Large intestine (tissue), 3 donors: ENCODE results near the gene POP7. TPM values are rescaled to one million over a fixed set of nuclear protein-coding genes. Genes with fewer than 3 reads are reported as not detected.
"Not testable (repeated sequence)": the region's sequence is repeated elsewhere in the genome, so short reads cannot be mapped to it uniquely, and the experiment has no call there.

Experiments
- DNase-seq, 2 donors: peaks; one replicate each; pipeline versions ENCODE4 v3.0.0 to v3.0.0-alpha.2; 2013
- H3K27ac ChIP-seq: one replicate; pipeline ENCODE4 v1.5.1; 2013; ENCODE audit warnings: low read length
- H3K27me3 ChIP-seq: 2 replicates; pipeline ENCODE4 v1.6.1; 2013; ENCODE audit warnings: low read length; ENCODE audit not compliant: control insufficient read depth, insufficient read depth
- H3K36me3 ChIP-seq: 2 replicates; pipeline ENCODE4 v1.6.1; 2013; ENCODE audit warnings: low read length; ENCODE audit not compliant: control insufficient read depth, insufficient read depth
- H3K4me1 ChIP-seq: one replicate; pipeline ENCODE4 v1.6.1; 2013; ENCODE audit warnings: low read length; ENCODE audit not compliant: control insufficient read depth, insufficient read depth
- H3K4me3 ChIP-seq: one replicate; pipeline ENCODE4 v1.5.1; 2013; ENCODE audit warnings: low read length
- H3K9me3 ChIP-seq: one replicate; pipeline ENCODE4 v1.6.1; 2013; ENCODE audit warnings: mild to moderate bottlenecking, low read depth, low read length, moderate library complexity; ENCODE audit not compliant: control insufficient read depth
- WGBS: methylation state at CpG from one replicate; pipeline ENCODE4 v1.1.5; 2013; ENCODE audit warnings: low lambda C conversion rate; ENCODE audit not compliant: insufficient coverage; 5-methylcytosine and 5-hydroxymethylcytosine counted together
- polyA plus RNA-seq: library from polyadenylated mRNA; unstranded; fragments of 120-200 nt; gene quantifications from one replicate; pipeline ENCODE4 v1.2.1, GENCODE V29; 2013

Gene POP7
- polyA plus RNA-seq, 1 donor, result 28.7 TPM

DNA sequence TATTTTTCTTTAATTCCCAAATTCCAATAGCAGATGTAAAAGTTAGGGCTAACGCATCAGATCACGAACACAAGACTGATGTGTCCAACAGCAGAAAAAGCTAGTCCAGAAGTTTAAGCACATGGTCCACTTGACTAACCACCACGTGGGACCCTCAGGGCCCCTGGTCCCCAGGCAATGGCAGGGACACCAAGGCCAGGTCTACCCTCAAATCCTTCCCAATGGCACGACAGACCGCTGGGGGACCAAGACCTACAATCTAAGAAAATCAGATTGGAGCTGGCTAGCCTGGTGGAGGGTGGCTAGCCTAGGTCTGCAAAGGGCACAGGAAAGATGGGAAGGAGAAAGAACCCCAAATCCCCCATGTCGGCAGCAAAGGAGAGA is 13.4 kb upstream of the POP7 start:
- no peaks in the 10 kb centered on the region for H3K9me3 ChIP-seq
- H3K27ac ChIP-seq, result no peak overlapping the region
- H3K4me1 ChIP-seq, result peaks cover 22% of the 10 kb centered on the region
- peak overlapping the region; percentile 88 for H3K4me3 ChIP-seq
- H3K27me3 ChIP-seq, result no peaks in the 10 kb centered on the region
- DNase-seq, result no peak
- no CpG with 5 or more reads among the region's 6 CpGs for WGBS
- peaks cover 28% of the 10 kb centered on the region for H3K36me3 ChIP-seq

DNA sequence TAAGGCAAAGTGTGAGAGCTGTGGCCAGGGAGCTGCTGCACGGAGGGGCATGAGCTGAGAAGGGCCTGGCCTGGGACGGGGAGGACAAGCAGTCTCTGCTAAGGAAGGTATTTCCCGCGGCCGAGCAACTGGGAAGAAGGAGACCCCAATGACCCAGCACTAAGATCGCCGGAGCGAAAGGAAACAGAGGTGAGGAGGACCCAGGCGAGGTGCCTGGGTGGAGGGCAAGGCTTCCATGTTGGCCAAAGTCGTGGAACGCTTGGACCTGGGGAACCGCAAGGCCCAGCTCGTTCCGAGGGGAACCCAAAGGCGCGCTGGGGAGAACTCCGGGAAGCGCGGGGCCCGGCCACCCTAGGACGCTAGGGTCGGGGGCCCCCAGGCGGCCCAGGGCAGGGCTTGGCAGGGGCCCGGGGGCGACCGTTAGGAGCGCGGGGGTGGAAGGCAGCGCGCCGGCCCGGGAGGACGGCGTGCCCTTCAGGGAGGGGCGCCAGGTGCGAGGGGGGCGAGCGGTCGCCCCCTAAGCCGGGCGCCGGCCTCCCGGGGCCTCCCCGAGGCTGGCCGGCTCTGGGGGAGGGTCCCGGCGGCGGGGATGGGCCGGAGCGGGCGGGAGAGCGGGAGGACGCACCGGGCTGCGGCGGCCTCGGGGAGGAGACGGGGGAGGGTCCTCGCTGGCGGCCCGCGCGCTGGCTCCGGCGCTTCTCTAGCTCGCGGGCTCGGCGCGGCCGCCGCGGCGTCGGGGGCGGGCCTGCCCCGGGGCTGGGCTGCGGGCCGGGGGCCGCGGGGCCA is 12.4 kb upstream of the POP7 start:
- peak in 1 of 2 donors; percentile 38 for DNase-seq
- WGBS, result 0% methylated on average over 1 of the region's 81 CpGs
- Histone ChIP-seq H3K9me3 (no peaks in the 10 kb centered on the region), H3K27ac (peak overlapping the region; percentile 48), H3K27me3 (no peaks in the 10 kb centered on the region), H3K4me3 (peak overlapping the region; percentile 88), H3K36me3 (peaks cover 19% of the 10 kb centered on the region), H3K4me1 (peaks cover 22% of the 10 kb centered on the region)

DNA sequence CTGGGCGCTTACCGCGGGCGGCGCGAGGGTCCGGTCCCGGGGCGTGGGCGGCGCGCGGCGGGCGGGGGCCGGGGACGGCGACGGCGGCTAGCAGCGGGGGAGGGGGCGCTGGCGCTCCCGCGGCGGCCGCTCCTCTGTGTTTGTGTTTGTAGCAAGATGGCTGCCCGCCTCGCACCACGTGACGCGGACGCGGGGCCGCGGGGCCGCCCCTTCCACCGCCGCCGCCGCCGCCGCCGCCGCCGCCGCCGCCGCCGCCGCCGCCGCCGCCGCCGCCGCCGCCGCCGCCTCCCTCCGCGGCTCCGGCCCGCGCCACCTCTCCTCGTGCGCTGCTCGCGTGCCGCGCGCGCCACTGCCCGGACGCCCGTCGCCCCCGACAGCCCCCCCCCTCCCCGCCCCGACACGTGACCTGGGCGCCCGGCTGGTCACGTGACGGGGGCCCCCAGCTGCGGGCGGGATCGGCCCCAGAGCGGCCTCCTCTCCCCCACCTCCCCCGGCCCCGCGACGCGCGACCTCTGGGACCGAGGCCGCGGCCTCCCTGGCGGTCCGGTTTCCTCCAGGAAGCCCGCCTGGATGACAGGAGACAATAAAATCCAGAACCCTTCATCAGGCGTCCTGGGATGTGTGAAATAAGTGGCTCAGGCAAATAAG is 11.7 kb upstream of the POP7 start, which contains the start of gene GIGYF1:
Gene GIGYF1, minus strand, starts transcription at position 153 of the 648 bp plus-strand sequence. CDS start 6,012 bp downstream, outside the sequence.
- Histone ChIP-seq H3K27me3 (no peaks in the 10 kb centered on the region), H3K27ac (peak within 1 kb of the TSS; percentile 48), H3K36me3 (peaks cover 12% of the 10 kb centered on the region), H3K4me1 (peaks cover 22% of the 10 kb centered on the region), H3K9me3 (no peaks in the 10 kb centered on the region), H3K4me3 (peak within 1 kb of the TSS; percentile 88)
- WGBS, result no CpG with 5 or more reads among the region's 102 CpGs
- peak in 1 of 2 donors; percentile 75 for DNase-seq

DNA sequence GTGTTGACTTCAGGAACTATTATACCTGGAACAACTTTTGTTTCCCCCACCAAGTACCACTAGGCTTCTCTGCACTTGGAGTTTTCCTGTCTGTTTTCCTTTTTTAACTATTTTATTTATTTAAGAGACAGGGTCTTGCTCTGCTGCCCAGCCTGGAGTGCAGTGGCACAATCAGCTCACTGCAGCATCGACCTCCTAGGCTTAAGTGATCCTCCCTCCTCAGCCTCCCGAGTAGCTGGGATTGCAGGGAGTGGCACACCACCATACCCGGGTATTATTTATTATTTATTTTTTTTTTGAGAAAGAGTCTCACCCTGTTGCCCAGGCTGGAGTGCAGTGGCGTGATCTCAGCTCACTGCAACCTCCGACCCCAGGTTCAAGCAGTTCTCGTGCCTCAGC is 9.8 kb upstream of the POP7 start:
- H3K27me3 ChIP-seq, result no peaks in the 10 kb centered on the region
- peaks cover 1% of the 10 kb centered on the region for H3K36me3 ChIP-seq
- no peak overlapping the region for H3K27ac ChIP-seq
- DNase-seq, result no peak
- peaks cover 17% of the 10 kb centered on the region for H3K4me1 ChIP-seq
- H3K9me3 ChIP-seq, result no peaks in the 10 kb centered on the region
- H3K4me3 ChIP-seq, result no peak overlapping the region
- WGBS, result no CpG with 5 or more reads among the region's 6 CpGs

DNA sequence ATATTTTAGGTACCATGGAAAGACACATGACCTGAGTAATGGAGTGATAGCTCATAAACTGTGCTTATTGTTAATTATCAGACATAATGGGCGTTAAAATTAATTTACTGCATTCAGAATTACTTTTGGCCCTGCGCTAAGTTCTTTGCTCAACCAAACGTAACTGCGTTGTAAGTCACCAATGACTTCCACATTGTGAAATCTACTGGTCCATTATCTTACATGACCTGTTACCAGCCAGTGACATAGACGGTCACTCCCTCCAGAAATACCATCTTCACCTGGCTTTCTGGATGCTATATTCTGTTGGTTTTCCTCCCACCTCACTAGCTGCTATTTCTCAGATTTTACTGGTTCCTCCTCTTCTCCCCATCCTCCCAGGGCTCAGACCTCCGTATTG is 6.9 kb upstream of the POP7 start:
- Histone ChIP-seq H3K27me3 (no peaks in the 10 kb centered on the region), H3K27ac (no peak overlapping the region), H3K4me1 (no peaks in the 10 kb centered on the region), H3K4me3 (no peak overlapping the region), H3K9me3 (no peaks in the 10 kb centered on the region), H3K36me3 (no peaks in the 10 kb centered on the region)
- DNase-seq, result no peak
- 90% methylated on average over 4 of the region's 6 CpGs for WGBS

DNA sequence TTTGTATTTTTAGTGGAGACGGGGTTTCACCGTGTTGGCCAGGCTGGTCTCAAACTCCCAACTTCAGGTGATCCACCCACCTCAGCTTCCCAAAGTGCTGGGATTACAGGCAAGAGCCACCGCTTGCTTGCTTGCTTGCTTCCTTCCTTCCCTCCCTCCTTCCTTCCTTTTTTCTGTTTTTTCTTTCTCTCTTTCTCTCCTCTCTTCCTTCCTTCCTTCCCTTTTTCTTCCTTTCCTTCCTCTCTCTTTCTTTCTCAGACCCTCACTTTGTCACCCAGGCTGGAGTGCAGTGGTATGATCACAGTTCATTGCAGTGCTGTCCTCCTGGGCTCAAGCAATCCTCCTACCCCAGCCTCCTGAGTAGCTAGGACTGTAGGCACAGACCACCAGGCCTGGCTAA is 4.8 kb upstream of the POP7 start:
- H3K4me1 ChIP-seq, H3K4me3 ChIP-seq, H3K36me3 ChIP-seq, H3K9me3 ChIP-seq, H3K27ac ChIP-seq, DNase-seq, H3K27me3 ChIP-seq: not testable (repeated sequence)
- WGBS, result 75% methylated on average over 1 of the region's 3 CpGs

DNA sequence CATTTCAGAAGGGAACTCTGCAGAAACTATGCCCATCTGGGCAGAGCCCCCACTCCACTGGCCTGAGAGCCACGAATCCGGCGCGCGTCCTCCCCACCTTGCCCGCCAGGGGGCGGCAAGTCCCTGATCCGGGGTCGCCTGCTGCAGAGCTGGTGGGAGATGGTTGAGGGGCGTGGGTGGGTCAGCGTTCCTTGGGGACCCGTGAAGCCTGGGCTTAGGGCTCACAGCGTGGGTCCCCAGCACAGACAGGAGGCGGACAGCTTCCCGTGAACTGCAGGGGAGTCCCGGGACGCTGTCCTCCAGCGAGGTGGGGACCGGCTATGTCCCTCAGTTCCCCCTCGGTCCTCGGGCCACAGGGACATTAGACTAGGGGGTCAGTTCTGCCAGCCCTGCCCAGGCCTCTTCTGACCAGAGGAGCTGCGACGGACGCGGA is 585 bp upstream of the POP7 start:
- Histone ChIP-seq H3K4me1 (peaks cover 16% of the 10 kb centered on the region), H3K9me3 (no peaks in the 10 kb centered on the region), H3K36me3 (no peaks in the 10 kb centered on the region), H3K4me3 (peak overlapping the region; percentile 95), H3K27ac (peak overlapping the region; percentile 96), H3K27me3 (no peaks in the 10 kb centered on the region)
- DNase-seq, result peak in 1 of 2 donors; percentile 65
- no CpG with 5 or more reads among the region's 25 CpGs for WGBS

DNA sequence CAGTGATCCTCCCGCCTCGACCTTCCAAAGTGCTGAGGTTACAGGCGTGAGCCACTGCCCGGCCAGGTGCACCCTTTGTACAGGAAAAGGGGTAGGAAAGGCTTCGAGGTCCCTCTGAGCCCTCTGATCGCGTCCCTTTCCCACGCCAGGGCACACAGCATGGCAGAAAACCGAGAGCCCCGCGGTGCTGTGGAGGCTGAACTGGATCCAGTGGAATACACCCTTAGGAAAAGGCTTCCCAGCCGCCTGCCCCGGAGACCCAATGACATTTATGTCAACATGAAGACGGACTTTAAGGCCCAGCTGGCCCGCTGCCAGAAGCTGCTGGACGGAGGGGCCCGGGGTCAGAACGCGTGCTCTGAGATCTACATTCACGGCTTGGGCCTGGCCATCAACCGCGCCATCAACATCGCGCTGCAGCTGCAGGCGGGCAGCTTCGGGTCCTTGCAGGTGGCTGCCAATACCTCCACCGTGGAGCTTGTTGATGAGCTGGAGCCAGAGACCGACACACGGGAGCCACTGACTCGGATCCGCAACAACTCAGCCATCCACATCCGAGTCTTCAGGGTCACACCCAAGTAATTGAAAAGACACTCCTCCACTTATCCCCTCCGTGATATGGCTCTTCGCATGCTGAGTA is 871 bp downstream of the POP7 start:
- Histone ChIP-seq H3K4me1 (peaks cover 16% of the 10 kb centered on the region), H3K27ac (peak overlapping the region; percentile 96), H3K27me3 (no peaks in the 10 kb centered on the region), H3K9me3 (no peaks in the 10 kb centered on the region), H3K4me3 (peak overlapping the region; percentile 95), H3K36me3 (no peaks in the 10 kb centered on the region)
- no CpG with 5 or more reads among the region's 34 CpGs for WGBS
- DNase-seq, result peak in 1 of 2 donors; percentile 66

DNA sequence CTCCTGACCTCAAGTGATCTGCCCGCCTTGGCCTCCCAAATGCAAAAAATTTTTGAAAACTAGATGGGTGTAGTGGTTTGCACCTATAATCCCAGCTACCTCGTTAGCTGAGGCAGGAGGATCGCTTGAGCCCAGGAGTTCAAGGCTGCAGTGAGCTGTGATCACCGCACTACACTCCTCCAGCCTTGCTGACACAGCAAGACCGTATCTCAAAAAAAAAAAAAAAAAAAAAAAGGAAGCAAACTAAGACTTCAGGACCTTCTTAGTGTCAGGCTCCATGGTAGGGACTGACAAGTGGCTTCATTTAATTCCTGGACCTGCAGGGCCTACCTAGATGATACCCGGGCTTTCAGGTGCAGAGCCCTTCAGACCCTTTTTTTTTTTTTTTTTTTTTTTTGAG is 2.5 kb downstream of the POP7 start:
- Histone ChIP-seq H3K27me3 (no peaks in the 10 kb centered on the region), H3K4me3 (no peak overlapping the region), H3K4me1 (peaks cover 16% of the 10 kb centered on the region), H3K27ac (no peak overlapping the region), H3K9me3 (no peaks in the 10 kb centered on the region), H3K36me3 (no peaks in the 10 kb centered on the region)
- no peak for DNase-seq
- WGBS, result no CpG with 5 or more reads among the region's 6 CpGs

DNA sequence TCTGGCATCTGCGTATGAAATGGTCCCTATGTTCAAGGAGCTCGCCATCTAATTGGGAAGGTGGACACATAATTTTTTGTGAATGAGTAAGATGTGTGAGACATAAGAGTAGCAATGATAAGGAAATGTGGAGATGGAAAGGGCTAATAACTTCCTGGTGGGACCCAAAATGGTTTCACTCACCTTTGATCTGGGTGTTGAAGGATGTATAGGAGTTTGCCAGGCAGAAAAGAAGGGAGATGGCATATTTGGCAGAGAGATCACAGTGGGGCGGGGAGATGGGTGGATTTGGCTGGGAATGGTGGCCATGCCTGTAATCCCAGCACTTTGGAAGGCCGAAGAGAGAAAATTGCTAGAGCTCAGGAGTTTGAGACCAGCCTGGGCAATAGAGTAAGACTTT is 4.5 kb downstream of the POP7 start:
- H3K9me3 ChIP-seq, result no peaks in the 10 kb centered on the region
- DNase-seq, result no peak
- H3K4me3 ChIP-seq, result no peak overlapping the region
- no peaks in the 10 kb centered on the region for H3K27me3 ChIP-seq
- no peak overlapping the region for H3K27ac ChIP-seq
- H3K36me3 ChIP-seq, result no peaks in the 10 kb centered on the region
- H3K4me1 ChIP-seq, result peaks cover 16% of the 10 kb centered on the region
- 100% methylated on average over 1 of the region's 4 CpGs for WGBS
